ENCODE measurements around the gene PLAU.
A peak's percentile ranks its signal among the peaks of the same experiment; 100 is the strongest.
"Not testable (repeated sequence)": the region's sequence is repeated elsewhere in the genome, so short reads cannot be mapped to it uniquely, and the experiment has no call there.

The PLAU gene

GRCh38 chr10:73922007-73922863 lies 11.3 kb downstream of the PLAU start:
- no peak for DNase-seq (ENCODE audit: low read depth, low spot score)

- no peak for DNase-seq (ENCODE audit: low read depth, low spot score)
These were observed 11.9 kb downstream of the PLAU start for GRCh38 chr10:73922864-73923133.

DNA sequence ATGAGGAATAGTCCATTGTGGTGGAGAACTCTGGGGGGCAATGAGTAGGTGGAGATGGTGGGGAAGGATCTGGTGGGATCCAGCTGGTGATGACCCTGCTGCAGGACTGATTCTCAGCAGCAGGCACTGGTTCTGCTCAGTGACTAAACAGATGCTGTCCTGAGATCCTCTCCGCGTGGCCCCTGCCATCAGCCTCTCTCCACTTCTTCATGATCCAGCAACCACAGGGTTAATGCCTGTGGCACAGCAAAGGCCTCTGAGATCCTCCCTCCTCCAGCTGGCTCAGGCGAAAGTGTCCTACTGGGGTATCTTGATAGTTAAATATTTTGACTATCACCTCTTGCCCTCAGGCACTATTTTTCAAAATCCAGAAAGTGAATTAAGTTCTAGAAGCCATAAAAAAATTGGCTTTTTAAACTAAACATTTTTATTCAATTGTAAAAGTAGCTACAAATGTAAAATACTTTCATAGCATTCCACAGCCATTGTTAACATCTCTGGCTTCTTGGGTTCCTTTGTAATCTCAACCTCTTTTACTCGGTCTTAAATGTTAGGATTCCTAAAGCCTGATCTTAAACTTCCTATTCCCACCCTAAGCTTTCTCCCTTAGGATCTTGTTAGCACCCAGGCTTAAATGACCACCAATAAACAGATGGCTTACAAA lies 13.1 kb downstream of the PLAU start:
- no peak for DNase-seq (ENCODE audit: low read depth, low spot score)

- DNase-seq (ENCODE audit: low read depth, low spot score): no peak
These were observed 14.0 kb downstream of the PLAU start for GRCh38 chr10:73924935-73925334.

DNA sequence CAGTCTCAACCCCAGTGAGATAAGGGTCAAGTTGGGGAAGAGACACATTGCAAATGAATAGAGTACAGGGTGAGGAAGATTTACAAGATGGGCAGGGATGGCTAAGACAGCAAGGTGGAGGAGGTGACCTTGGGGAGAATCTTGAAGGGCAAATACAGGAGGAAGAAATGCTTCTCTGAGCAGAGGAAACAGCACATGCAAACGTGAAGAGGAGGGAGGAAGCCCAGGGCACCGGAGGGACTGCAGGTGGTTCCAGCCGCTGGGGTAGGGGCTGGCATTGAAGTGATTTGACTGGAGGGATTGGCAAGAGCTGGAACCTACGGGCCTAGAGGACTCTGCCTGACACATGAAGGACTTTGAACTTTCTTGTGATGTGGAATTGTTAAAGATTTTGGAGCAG lies 14.6 kb downstream of the PLAU start:
- DNase-seq (ENCODE audit: low read depth, low spot score): no peak

- no peak for DNase-seq (ENCODE audit: low read depth, low spot score)
These were observed 15.3 kb downstream of the PLAU start for GRCh38 chr10:73926152-73926764.

- DNase-seq (ENCODE audit: low read depth, low spot score): not testable (repeated sequence)
These were observed 19.8 kb downstream of the PLAU start for GRCh38 chr10:73930630-73931327.

DNA sequence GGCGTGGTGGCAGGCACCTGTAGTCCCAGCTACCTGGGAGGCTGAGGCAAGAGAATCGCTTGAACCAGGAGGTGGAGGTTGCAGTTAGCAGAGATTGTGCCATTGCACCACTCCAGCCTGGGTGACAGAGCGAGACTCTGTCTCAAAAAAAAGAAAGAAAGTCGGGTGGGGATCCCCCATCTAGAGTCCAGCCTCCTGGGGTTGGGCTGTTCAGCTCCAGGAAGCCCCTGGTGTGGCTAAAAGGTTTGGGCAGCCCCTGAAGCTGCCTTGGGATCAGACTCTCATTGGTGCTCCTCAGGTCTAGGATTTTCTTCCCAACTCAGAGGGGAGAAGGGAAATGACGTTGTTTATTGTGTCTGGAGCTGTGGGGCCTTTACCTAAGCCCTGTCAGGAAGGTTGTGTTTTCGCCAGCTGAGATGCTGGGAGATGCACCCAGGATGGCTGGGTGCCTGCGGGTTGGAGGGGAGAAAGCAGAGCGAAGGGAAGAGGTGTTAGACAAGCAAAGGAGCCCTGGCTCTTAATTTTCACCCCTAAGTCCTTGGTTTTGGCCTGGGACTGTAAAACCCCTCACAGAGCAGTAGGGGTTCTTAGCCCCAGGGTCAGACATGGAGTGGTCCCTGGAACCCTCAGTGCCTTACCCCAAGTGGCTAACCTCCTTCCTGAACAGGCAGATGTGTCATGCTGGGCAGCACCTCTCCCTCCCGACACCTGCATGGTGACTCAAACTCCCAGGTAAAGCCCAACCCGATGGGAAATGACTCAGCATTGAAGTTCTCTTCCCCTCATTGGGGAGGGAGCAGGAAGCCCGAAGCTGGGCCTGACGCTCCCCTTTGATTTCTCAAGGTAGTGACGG lies 21.1 kb downstream of the PLAU start:
- peak; percentile 76 for DNase-seq (ENCODE audit: low read depth, low spot score)

DNA sequence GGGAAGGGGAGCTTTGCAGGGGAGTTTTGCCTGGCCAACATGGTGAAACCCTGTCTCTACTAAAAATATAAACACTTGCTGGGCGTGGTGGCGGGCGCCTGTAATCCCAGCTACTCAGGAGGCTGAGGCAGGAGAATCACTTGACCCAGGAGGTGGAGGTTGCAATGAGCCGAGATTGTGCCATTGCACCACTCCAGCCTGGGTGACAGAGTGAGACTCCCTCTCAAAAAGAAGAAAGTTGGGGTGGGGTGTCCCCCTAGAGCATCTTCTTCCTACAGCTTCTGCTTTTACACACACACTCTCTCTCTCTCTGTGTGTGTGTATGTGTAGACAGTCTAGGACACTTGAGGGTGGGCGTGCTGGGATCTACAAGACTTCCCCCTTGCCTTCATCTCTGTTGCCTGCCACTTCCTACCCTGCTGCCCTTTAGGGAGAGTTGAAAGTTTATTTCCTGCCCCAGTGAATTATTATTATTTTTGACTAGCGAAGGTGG lies 21.7 kb downstream of the PLAU start:
- DNase-seq (ENCODE audit: low read depth, low spot score): no peak

DNA sequence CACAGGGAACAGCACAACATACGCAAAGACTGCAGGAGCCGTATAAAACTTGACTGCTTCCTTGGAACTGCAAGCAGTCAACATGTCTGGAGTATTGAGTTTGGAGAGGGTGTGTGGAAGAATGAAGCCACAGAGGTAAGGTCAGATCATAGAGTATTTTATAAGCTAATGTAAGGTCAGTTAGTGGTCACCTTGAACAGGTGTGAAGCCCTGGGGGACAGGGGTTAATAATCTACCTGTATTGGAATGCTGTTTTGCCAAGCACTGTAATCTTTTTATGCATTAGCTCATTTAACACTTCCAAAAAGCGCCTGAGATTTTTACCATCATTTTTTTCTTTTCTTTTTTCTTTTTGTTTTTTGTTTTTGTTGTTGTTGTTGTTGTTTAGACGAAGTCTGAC lies 23.1 kb downstream of the PLAU start:
- no peak for DNase-seq (ENCODE audit: low read depth, low spot score)

GRCh38 chr10:73935895-73936294 lies 25.0 kb downstream of the PLAU start:
- no peak for DNase-seq (ENCODE audit: low read depth, low spot score)

- peak; percentile 36 for DNase-seq (ENCODE audit: low read depth, low spot score)
These were observed 26.6 kb downstream of the PLAU start for GRCh38 chr10:73937333-73938043.

GRCh38 chr10:73940634-73941221 lies 29.8 kb downstream of the PLAU start:
- peak; percentile 87 for DNase-seq (ENCODE audit: low read depth, low spot score)

DNA sequence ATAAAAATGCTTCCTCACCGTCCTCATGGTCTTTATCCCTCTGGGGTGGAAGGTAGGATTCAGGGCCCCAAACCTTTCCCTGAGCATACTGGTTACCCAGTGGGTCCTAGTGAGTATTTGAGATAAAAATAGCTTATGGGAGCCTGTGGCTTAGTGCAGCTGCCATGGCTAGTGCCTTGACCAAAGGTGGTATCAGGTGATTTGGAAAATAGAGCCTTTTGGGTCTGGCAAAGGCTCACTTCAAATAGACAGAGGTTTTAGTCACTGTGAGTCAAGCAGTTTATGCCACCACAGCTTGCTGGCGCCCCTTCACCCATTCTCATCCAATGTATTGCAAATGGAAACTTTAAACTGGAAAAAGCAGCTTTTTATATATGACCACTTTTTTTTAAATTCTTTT lies 30.4 kb downstream of the PLAU start:
- no peak for DNase-seq (ENCODE audit: low read depth, low spot score)

DNA sequence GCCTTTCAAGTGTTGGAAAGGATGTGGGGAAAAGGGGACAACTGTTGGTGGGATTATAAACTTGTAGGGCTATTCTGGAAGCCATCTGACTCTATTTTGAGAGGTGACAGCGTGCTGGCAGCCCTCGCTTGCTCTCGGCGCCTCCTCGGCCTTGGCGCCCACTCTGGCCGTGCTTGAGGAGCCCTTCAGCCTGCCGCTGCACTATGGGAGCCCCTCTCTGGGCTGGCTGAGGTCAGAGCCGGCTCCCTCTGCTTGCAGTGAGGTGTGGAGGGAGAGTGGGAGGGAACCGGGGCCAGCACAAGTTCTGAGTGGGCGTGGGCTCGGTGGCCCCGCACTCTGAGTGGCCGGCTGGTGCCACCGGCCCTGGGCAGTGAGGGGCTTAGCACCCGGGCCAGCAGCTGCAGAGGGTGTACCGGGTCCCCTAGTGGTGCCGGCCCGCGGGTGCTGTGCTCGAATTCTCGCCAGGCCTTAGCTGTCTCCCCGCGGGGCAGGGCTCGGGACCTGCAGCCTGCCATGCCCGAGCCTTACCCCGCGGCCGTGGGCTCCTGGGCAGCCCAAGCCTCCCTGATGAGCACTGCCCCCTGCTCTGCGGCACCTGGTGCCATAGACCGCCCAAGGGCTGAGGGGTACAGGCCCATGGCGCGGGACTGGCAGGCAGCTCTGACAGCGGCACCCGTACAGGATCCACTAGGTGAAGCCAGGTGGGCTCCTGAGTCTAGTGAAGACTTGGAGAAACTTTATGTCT lies 33.6 kb downstream of the PLAU start:
- DNase-seq (ENCODE audit: low read depth, low spot score): no peak

- no peak for DNase-seq (ENCODE audit: low read depth, low spot score)
These were observed 35.6 kb downstream of the PLAU start for GRCh38 chr10:73946253-73947145.

DNA sequence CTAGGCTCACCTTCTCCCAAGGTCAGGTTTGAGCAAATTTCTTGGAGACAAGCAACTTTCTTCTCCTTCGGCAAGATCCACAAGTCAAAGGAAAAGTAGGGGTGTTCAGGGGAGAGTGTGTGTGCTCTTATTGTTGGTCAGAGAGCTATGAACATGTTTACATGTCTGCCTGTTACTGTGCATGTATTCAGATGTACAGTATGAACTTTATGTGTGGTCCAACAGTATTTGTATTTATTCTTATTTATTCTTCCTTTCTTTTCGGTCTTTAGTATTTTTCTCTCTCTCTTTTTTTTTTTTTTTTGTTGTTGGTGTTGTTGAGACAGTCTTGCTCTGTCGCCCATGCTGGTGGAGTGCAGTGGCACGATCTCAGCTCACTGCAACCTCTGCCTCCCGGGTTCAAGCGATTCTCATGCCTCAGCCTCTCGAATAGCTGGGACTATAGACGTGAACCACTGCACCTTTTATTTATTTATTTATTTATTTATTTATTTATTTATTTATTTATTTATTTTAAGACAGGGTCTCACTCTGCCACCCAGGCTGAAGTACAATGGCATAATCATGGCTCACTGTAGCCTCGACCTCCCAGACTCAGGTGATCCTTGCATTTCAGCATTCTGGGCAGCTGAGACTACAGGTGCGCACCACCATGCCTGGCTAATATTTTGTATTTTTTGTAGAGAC lies 38.2 kb downstream of the PLAU start:
- DNase-seq (ENCODE audit: low read depth, low spot score): no peak
